SK-N-MC (cell line): Measurements from ENCODE around the gene HLCS.

Source experiments
- DNase-seq: peaks from one replicate; pipeline ENCODE4 v3.0.0-alpha.2; 2011; ENCODE audit warnings: low read depth, low spot score
- H3K27ac ChIP-seq: fragments of 200-600 bp; sonication (generic); 2 replicates; pipeline ENCODE4 v1.5.1; 2016; ENCODE audit warnings: mixed run types
- H3K36me3 ChIP-seq: fragments of 200-600 bp; sonication (generic); 2 replicates; pipeline ENCODE4 v1.6.1; 2017; ENCODE audit warnings: antibody characterized with exemption, low read length, mixed read lengths; ENCODE audit not compliant: insufficient read depth
- H3K4me3 ChIP-seq: fragments of 200-600 bp; sonication (generic); 2 replicates; pipeline ENCODE4 v1.5.1; 2016
- H3K9ac ChIP-seq: fragments of 200-600 bp; sonication (generic); 2 replicates; pipeline ENCODE4 v1.8.0; 2017; ENCODE audit warnings: mixed run types, mixed read lengths; ENCODE audit not compliant: insufficient read length
- H3K9me3 ChIP-seq: fragments of 200-600 bp; sonication (generic); 2 replicates; pipeline ENCODE4 v1.6.1; 2017; ENCODE audit warnings: low read depth, mild to moderate bottlenecking, antibody characterized with exemption, low read length, moderate library complexity, mixed read lengths
- EZH2 ChIP-seq: fragments of 200-600 bp; sonication (generic); IDR thresholded peaks from one replicate; pipeline ENCODE4 v1.6.1; 2017; ENCODE audit warnings: antibody characterized with exemption
- FOXP2 ChIP-seq: optimal IDR thresholded peaks from 2 replicates; pipeline ENCODE3; 2011; ENCODE audit warnings: mild to moderate bottlenecking, moderate library complexity; ENCODE audit not compliant: insufficient read depth; ENCODE audit errors: extremely low read length, control extremely low read depth
- POLR2AphosphoS5 ChIP-seq: IDR thresholded peaks from 2 replicates; pipeline ENCODE4 v1.6.1; 2012; ENCODE audit warnings: mild to moderate bottlenecking, low read depth, low read length, borderline replicate concordance

The HLCS gene

GRCh38 chr21:36813052-36813451, 153.4 kb downstream of the HLCS start:
- Histone ChIP-seq H3K9ac (no peak overlapping the region), H3K4me3 (no peak overlapping the region), H3K27ac (no peak overlapping the region), H3K9me3 (no peaks in the 10 kb centered on the region), H3K36me3 (no peaks in the 10 kb centered on the region)
- DNase-seq = no peak
- TF ChIP-seq FOXP2 (no peak), POLR2AphosphoS5 (no peak), EZH2 (no peak)

- no peak for DNase-seq
- no peaks in the 10 kb centered on the region for H3K36me3 ChIP-seq
- H3K4me3 ChIP-seq = no peak overlapping the region
- no peaks in the 10 kb centered on the region for H3K9me3 ChIP-seq
- TF ChIP-seq FOXP2 (no peak), EZH2 (no peak), POLR2AphosphoS5 (no peak)
- no peak overlapping the region for H3K27ac ChIP-seq
- H3K9ac ChIP-seq = no peak overlapping the region
Observed at GRCh38 chr21:36811762-36812161, 154.7 kb downstream of the HLCS start.

GRCh38 chr21:36810443-36810842, 156.0 kb downstream of the HLCS start:
- Histone ChIP-seq H3K9me3 (no peaks in the 10 kb centered on the region), H3K36me3 (no peaks in the 10 kb centered on the region), H3K27ac (no peak overlapping the region), H3K4me3 (no peak overlapping the region), H3K9ac (no peak overlapping the region)
- TF ChIP-seq FOXP2 (no peak), EZH2 (no peak), POLR2AphosphoS5 (no peak)
- DNase-seq = no peak

DNA sequence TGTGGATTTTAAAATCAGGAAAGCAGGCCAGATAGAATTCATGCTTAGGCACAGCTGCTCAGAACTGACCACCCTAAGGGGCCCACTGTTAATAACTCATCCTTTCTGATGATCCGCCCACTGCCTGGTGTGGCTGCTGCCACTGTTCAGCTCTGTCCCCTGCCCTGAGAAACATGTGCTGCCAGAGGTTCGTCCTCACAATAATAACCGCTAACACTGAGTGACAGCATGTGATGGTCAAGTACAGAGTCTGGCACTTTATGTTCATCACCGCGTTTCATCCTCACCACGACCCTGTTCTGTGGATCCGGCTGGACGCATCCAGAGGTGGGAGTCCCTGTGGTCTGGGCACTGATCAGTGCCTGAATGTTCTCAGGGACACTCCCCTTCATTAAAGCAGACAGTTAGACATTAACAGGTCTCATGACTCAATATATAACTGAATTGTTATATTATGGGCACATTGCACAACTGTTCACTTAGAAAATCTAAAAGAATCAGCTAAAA, 159.0 kb downstream of the HLCS start:
- Histone ChIP-seq H3K9ac (no peak overlapping the region), H3K36me3 (no peaks in the 10 kb centered on the region), H3K9me3 (no peaks in the 10 kb centered on the region), H3K4me3 (no peak overlapping the region), H3K27ac (no peak overlapping the region)
- DNase-seq = no peak
- TF ChIP-seq FOXP2 (no peak), EZH2 (no peak), POLR2AphosphoS5 (no peak)

- Histone ChIP-seq H3K9me3 (no peaks in the 10 kb centered on the region), H3K27ac (no peak overlapping the region), H3K9ac (no peak overlapping the region), H3K4me3 (no peak overlapping the region), H3K36me3 (no peaks in the 10 kb centered on the region)
- DNase-seq = no peak
- TF ChIP-seq EZH2 = no peak
- TF ChIP-seq POLR2AphosphoS5 = no peak
- TF ChIP-seq FOXP2 = no peak
Observed at GRCh38 chr21:36806103-36806502, 160.4 kb downstream of the HLCS start.

- no peaks in the 10 kb centered on the region for H3K9me3 ChIP-seq
- no peak overlapping the region for H3K4me3 ChIP-seq
- no peaks in the 10 kb centered on the region for H3K36me3 ChIP-seq
- H3K9ac ChIP-seq = no peak overlapping the region
- no peak overlapping the region for H3K27ac ChIP-seq
- no peak for DNase-seq
- TF ChIP-seq FOXP2 (no peak), EZH2 (no peak), POLR2AphosphoS5 (no peak)
Observed at GRCh38 chr21:36804874-36805611, 161.4 kb downstream of the HLCS start.

GRCh38 chr21:36803816-36804439, 162.5 kb downstream of the HLCS start:
- H3K9ac ChIP-seq = no peak overlapping the region
- no peaks in the 10 kb centered on the region for H3K9me3 ChIP-seq
- H3K27ac ChIP-seq = no peak overlapping the region
- no peaks in the 10 kb centered on the region for H3K36me3 ChIP-seq
- TF ChIP-seq EZH2 (no peak), FOXP2 (no peak), POLR2AphosphoS5 (no peak)
- H3K4me3 ChIP-seq = no peak overlapping the region
- no peak for DNase-seq

DNA sequence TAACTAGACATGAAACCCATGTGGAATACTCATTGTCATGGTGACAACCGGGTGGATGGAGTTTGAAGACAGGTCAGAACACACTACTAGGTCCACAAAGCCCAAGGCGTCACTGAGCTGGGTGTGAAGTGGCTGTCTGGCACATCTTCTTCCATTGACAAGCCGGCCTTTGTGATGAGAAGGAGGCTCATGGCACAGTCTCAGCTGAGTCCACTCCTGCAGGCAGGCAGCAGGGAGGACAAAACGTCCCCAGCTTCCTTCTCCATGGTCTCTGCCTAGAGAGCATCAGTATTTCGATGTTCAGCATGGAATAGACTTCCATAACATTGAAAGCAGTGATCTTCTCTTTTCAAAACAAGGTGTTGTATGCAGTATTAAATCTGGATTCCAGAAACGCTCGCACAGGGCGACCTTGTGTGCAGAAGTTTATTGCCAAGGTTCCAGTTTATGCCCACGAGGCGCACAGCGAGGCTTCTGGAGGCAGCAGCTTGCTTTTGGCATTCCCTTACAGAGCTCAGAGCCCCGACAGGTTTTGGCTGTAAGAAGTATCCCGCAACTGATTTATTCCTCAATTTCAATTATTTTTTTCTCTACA, 163.3 kb downstream of the HLCS start:
- DNase-seq = no peak
- Histone ChIP-seq H3K36me3 (no peaks in the 10 kb centered on the region), H3K9me3 (no peaks in the 10 kb centered on the region), H3K27ac (no peak overlapping the region), H3K4me3 (no peak overlapping the region), H3K9ac (no peak overlapping the region)
- TF ChIP-seq EZH2 = no peak
- no peak for TF ChIP-seq FOXP2
- TF ChIP-seq POLR2AphosphoS5 = no peak
